IMR-90 (cell line): Measurements from ENCODE around the gene TIAM2. TPM values are rescaled to one million over a fixed set of nuclear protein-coding genes. Genes with fewer than 3 reads are reported as not detected.

Experiments used
- ATAC-seq: fragments of 200-7000 bp; cut with Tn5 transposase; 2 replicates; pipeline ENCODE4 v1.9.1; 2020; ENCODE audit warnings: low read depth, mild to moderate bottlenecking, moderate library complexity
- BruUV-seq: library from RNA; stranded (reverse); fragments of 400-500 nt; replicated peaks from 2 replicates; lab custom pipeline; 2021; lab: Mats Ljungman, UMichigan
- CTCF ChIA-PET: fragments of 300-600 bp; formaldehyde crosslinking; extraction: SDS; loops from one replicate; lab custom pipeline; 2021; ENCODE audit warnings: antibody characterized with exemption; lab: Yijun Ruan, JAX
- POLR2A ChIA-PET: fragments of 300-600 bp; sonication (Branson Sonifier 250); formaldehyde crosslinking; loops from one replicate; lab custom pipeline; 2022; ENCODE audit warnings: antibody characterized with exemption; ENCODE audit not compliant: unreplicated experiment; lab: Charles Lee
- DNase-seq: peaks from one replicate; pipeline ENCODE4 v3.0.0; 2013
- H2AFZ ChIP-seq: replicated peaks from 2 replicates; pipeline ENCODE3; 2013; ENCODE audit warnings: low read length, mild to moderate bottlenecking; ENCODE audit not compliant: poor library complexity
- H2AK5ac ChIP-seq: 2 replicates; pipeline ENCODE4 v1.6.1; 2013; ENCODE audit warnings: low read depth, low read length, inconsistent platforms
- H2AK9ac ChIP-seq: replicated peaks from 2 replicates; pipeline ENCODE3; 2013; ENCODE audit warnings: mild to moderate bottlenecking, low read depth, low read length, moderate library complexity; ENCODE audit not compliant: poor library complexity
- H2BK120ac ChIP-seq: 2 replicates; pipeline ENCODE4 v1.6.1; 2013; ENCODE audit warnings: low read depth, low read length, inconsistent platforms
- H2BK15ac ChIP-seq: 3 replicates; pipeline ENCODE4 v1.6.1; 2013; ENCODE audit warnings: low read depth, low read length, inconsistent platforms
- H2BK20ac ChIP-seq: 2 replicates; pipeline ENCODE4 v1.6.1; 2013; ENCODE audit warnings: low read depth, mild to moderate bottlenecking, inconsistent platforms, low read length, moderate library complexity
- H2BK5ac ChIP-seq: 2 replicates; pipeline ENCODE4 v1.6.1; 2013; ENCODE audit warnings: mild to moderate bottlenecking, low read depth, low read length, inconsistent platforms; ENCODE audit not compliant: poor library complexity, severe bottlenecking
- H3K14ac ChIP-seq: replicated peaks from 2 replicates; pipeline ENCODE4 v1.6.1; 2013; ENCODE audit warnings: low read depth, low read length, inconsistent platforms
- H3K18ac ChIP-seq: 2 replicates; pipeline ENCODE4 v1.6.1; 2013; ENCODE audit warnings: low read depth, low read length, control low read depth
- H3K23ac ChIP-seq: 2 replicates; pipeline ENCODE4 v1.6.1; 2013; ENCODE audit warnings: low read depth, low read length, inconsistent platforms
- H3K27ac ChIP-seq: 2 replicates; pipeline ENCODE4 v1.5.1; 2013; ENCODE audit warnings: mild to moderate bottlenecking, control low read depth, low read length; ENCODE audit not compliant: insufficient read depth
- H3K27me3 ChIP-seq: 2 replicates; pipeline ENCODE4 v1.6.1; 2013; ENCODE audit warnings: low read length; ENCODE audit not compliant: control insufficient read depth, insufficient read depth
- H3K36me3 ChIP-seq: 2 replicates; pipeline ENCODE4 v1.6.1; 2013; ENCODE audit warnings: low read length, mixed read lengths; ENCODE audit not compliant: control insufficient read depth, insufficient read depth
- H3K4ac ChIP-seq: 2 replicates; pipeline ENCODE4 v1.6.1; 2013; ENCODE audit warnings: low read depth, low read length, inconsistent platforms
- H3K4me1 ChIP-seq: 2 replicates; pipeline ENCODE4 v1.6.1; 2013; ENCODE audit warnings: low read length, mixed read lengths; ENCODE audit not compliant: control insufficient read depth, insufficient read depth
- H3K4me2 ChIP-seq: 2 replicates; pipeline ENCODE4 v1.6.1; 2013; ENCODE audit warnings: low read depth, mild to moderate bottlenecking, control low read depth, low read length, moderate library complexity
- H3K4me3 ChIP-seq: 2 replicates; pipeline ENCODE4 v1.5.1; 2013; ENCODE audit warnings: low read depth, mild to moderate bottlenecking, control low read depth, low read length, moderate library complexity; ENCODE audit not compliant: insufficient read depth
- H3K56ac ChIP-seq: 2 replicates; pipeline ENCODE4 v1.6.1; 2013; ENCODE audit warnings: low read length, inconsistent platforms; ENCODE audit not compliant: insufficient read depth; ENCODE audit errors: extremely low read depth
- H3K79me1 ChIP-seq, 2 experiments: 2 replicates each; pipeline ENCODE4 v1.6.1; 2013; ENCODE audit warnings: low read length in 2 of 2, inconsistent platforms in 1 of 2, low read depth in 1 of 2
- H3K9ac ChIP-seq: 2 replicates; pipeline ENCODE4 v1.6.1; 2013; ENCODE audit warnings: low read depth, low read length, control low read depth
- H3K9me1 ChIP-seq: 2 replicates; pipeline ENCODE4 v1.6.1; 2013; ENCODE audit warnings: low read length, inconsistent platforms; ENCODE audit not compliant: insufficient read depth
- H3K9me3 ChIP-seq: 2 replicates; pipeline ENCODE4 v1.6.1; 2013; ENCODE audit warnings: low read length; ENCODE audit not compliant: control insufficient read depth, insufficient read depth
- H4K20me1 ChIP-seq: 2 replicates; pipeline ENCODE4 v1.6.1; 2013; ENCODE audit warnings: low read length, inconsistent platforms; ENCODE audit not compliant: insufficient read depth
- H4K5ac ChIP-seq: 2 replicates; pipeline ENCODE4 v1.6.1; 2013; ENCODE audit warnings: mild to moderate bottlenecking, low read depth, low read length, control low read depth
- H4K8ac ChIP-seq, 2 experiments: 2 replicates each; pipeline ENCODE4 v1.6.1; 2013; ENCODE audit warnings: low read depth in 2 of 2, low read length in 2 of 2, control low read depth in 1 of 2, inconsistent platforms in 1 of 2
- H4K91ac ChIP-seq: 2 replicates; pipeline ENCODE4 v1.6.1; 2013; ENCODE audit warnings: low read depth, low read length, inconsistent platforms; ENCODE audit not compliant: insufficient read depth
- MAZ ChIP-seq: IDR thresholded peaks from 2 replicates; pipeline ENCODE4 v1.6.1; 2012; ENCODE audit warnings: low read depth, mild to moderate bottlenecking, low read length, improper control_type of control experiment, moderate library complexity, borderline replicate concordance
- RFX5 ChIP-seq: IDR thresholded peaks from 2 replicates; pipeline ENCODE4 v1.8.0; 2012; ENCODE audit warnings: low read depth, mild to moderate bottlenecking, low read length, moderate library complexity
- USF2 ChIP-seq: fragments of 150-350 bp; IDR thresholded peaks from 2 replicates; pipeline ENCODE4 v1.6.1; 2017; ENCODE audit warnings: mild to moderate bottlenecking, antibody characterized with exemption, low read length, low read depth
- WGBS, 2 experiments: methylation state at CpG; one replicate each; pipeline versions ENCODE4 v1.1.5 to v1.1.7; 2013; ENCODE audit warnings: missing lambda C conversion rate in 2 of 2; ENCODE audit not compliant: insufficient read length in 1 of 2; ENCODE audit errors: extremely low coverage in 2 of 2; 5-methylcytosine and 5-hydroxymethylcytosine counted together
- dilution Hi-C: fragments of 300-500 bp; cut with HindIII; formaldehyde crosslinking; loops from one replicate; pipeline ENCODE4 v1.14.3; 2018; ENCODE audit warnings: low sequenced_read_pairs; ENCODE audit not compliant: unreplicated experiment
- in situ Hi-C: fragments of 300-500 bp; cut with MboI; formaldehyde crosslinking; loops from 3 replicates; pipeline ENCODE4 v1.14.3; 2019; ENCODE audit warnings: low sequenced_read_pairs, inconsistent platforms, mixed read lengths
- intact Hi-C: fragments of 100-400 bp; cut with micrococcal nuclease; formaldehyde crosslinking; loops from 2 replicates; pipeline ENCODE4 v1.10.0; 2022
- polyA plus RNA-seq, 3 experiments: library from polyadenylated mRNA; depleted of rRNA; stranded (reverse); fragments of >200 nt; gene quantifications; 2 replicates each; pipeline ENCODE4 v1.2.3, GENCODE V29; 2012; ENCODE audit warnings: low replicate concordance in 1 of 3
- total RNA-seq: library from RNA; depleted of rRNA; stranded (reverse); fragments of >200 nt; gene quantifications from 2 replicates; pipeline ENCODE4 v1.2.3, GENCODE V29; 2012

TIAM2 gene
- total and polyA plus RNA-seq, 2 of the 4 experiments (the other 2 are of a cell fraction): 3.1 to 4.7 TPM

GRCh38 chr6:154980273-154981078 is 14.6 kb upstream of the TIAM2 start (continued):
- no peak for TF ChIP-seq RFX5

- no peak overlapping the region for H2BK15ac ChIP-seq
- H3K9me3 ChIP-seq: no peaks in the 10 kb centered on the region
- no peak overlapping the region for H4K5ac ChIP-seq
- no peak overlapping the region for H3K56ac ChIP-seq
- H2AFZ ChIP-seq: no peak overlapping the region
- no peak overlapping the region for H4K91ac ChIP-seq
- no peak for ATAC-seq
- no peaks in the 10 kb centered on the region for H3K4me1 ChIP-seq
- BruUV-seq: no TSS peak
- in situ Hi-C loops (no loop called here), intact Hi-C loops (no loop called here), dilution Hi-C loops (no loop called here)
- TF ChIP-seq USF2 (no peak), MAZ (no peak)
- no peak overlapping the region for H3K9ac ChIP-seq
- H4K20me1 ChIP-seq: no peaks in the 10 kb centered on the region
- no peak overlapping the region for H3K27ac ChIP-seq
- ChIA-PET POLR2A (no interaction called here), CTCF (no interaction called here)
- no peak for DNase-seq
- no peaks in the 10 kb centered on the region for H3K27me3 ChIP-seq
- H3K36me3 ChIP-seq: no peaks in the 10 kb centered on the region
- H2AK9ac ChIP-seq: no peak overlapping the region
- H3K4me2 ChIP-seq: no peak overlapping the region
- no peak overlapping the region for H3K14ac ChIP-seq
- H2BK20ac ChIP-seq: no peak overlapping the region
- no peak overlapping the region for H2AK5ac ChIP-seq
- 80% methylated on average over 1 of the region's 12 CpGs; no CpG with 5 or more reads in 1 of the 2 experiments for WGBS, 2 experiments
- H3K4me3 ChIP-seq: no peak overlapping the region
- H3K9me1 ChIP-seq: 0 out of 2 replicates have a peak, but pooled peaks cover 2% of the 10 kb centered on the region
- H3K18ac ChIP-seq: no peak overlapping the region
- no peak overlapping the region for H3K4ac ChIP-seq
- no peak overlapping the region for H2BK120ac ChIP-seq
- no peaks in the 10 kb centered on the region for H3K79me1 ChIP-seq
- no peak overlapping the region for H4K8ac ChIP-seq
- H2BK5ac ChIP-seq: no peak overlapping the region
- H3K23ac ChIP-seq: no peak overlapping the region
These were observed 13.8 kb upstream of the TIAM2 start for GRCh38 chr6:154981079-154981870.
